Right kidney (tissue), 1 donor: ENCODE results near the gene MATN1.

ENCODE experiments used
- DNase-seq: peaks from one replicate; pipeline ENCODE4 v3.0.0-alpha.2; 2016

Gene MATN1

GRCh38 chr1:30745156-30745833 is 21.9 kb upstream of the MATN1 start:
- no peak for DNase-seq

GRCh38 chr1:30744060-30744756 is 20.8 kb upstream of the MATN1 start:
- no peak for DNase-seq

- DNase-seq, result no peak
These were observed 20.2 kb upstream of the MATN1 start for GRCh38 chr1:30743584-30744059.

GRCh38 chr1:30742963-30743559 is 19.7 kb upstream of the MATN1 start:
- DNase-seq, result no peak

GRCh38 chr1:30742300-30742962 is 19.0 kb upstream of the MATN1 start:
- DNase-seq, result no peak

GRCh38 chr1:30741239-30741894 is 18.0 kb upstream of the MATN1 start:
- DNase-seq, result no peak

- no peak for DNase-seq
These were observed 17.2 kb upstream of the MATN1 start for GRCh38 chr1:30740251-30741238.

- DNase-seq, result no peak
These were observed 16.2 kb upstream of the MATN1 start for GRCh38 chr1:30739601-30740000.

GRCh38 chr1:30738715-30739559 is 15.6 kb upstream of the MATN1 start:
- DNase-seq, result no peak

GRCh38 chr1:30738040-30738714 is 14.8 kb upstream of the MATN1 start:
- DNase-seq, result no peak

- no peak for DNase-seq
These were observed 14.1 kb upstream of the MATN1 start for GRCh38 chr1:30737357-30738039.

GRCh38 chr1:30735668-30736498 is 12.5 kb upstream of the MATN1 start:
- DNase-seq, result no peak

GRCh38 chr1:30735124-30735523 is 11.7 kb upstream of the MATN1 start:
- DNase-seq, result no peak

- DNase-seq, result no peak
These were observed 11.2 kb upstream of the MATN1 start for GRCh38 chr1:30734580-30734979.

- no peak for DNase-seq
These were observed 10.7 kb upstream of the MATN1 start for GRCh38 chr1:30734106-30734505.

GRCh38 chr1:30733493-30733892 is 10.1 kb upstream of the MATN1 start:
- no peak for DNase-seq

- no peak for DNase-seq
These were observed 9.1 kb upstream of the MATN1 start for GRCh38 chr1:30732277-30732996.
